ENCODE data around the gene KRTAP1-4. TPM values are rescaled to one million over a fixed set of nuclear protein-coding genes. Genes with fewer than 3 reads are reported as not detected.
"Not testable (repeated sequence)": the region's sequence is repeated elsewhere in the genome, so short reads cannot be mapped to it uniquely, and the experiment has no call there.

The KRTAP1-4 gene
- total and polyA plus RNA-seq, 2 of the 4 experiments (the other 2 are of a cell fraction), result not detected

GRCh38 chr17:41034346-41034935 lies 4.4 kb upstream of the KRTAP1-4 start, which contains the start of gene KRTAP1-3:
KRTAP1-3 (minus strand) TSS chr17:41034874; CDS start chr17:41034821, 53 bp downstream.
- H3K9me1 ChIP-seq (ENCODE audit: insufficient read depth, low read length); H3K4me2 ChIP-seq (ENCODE audit: low read depth, low read length); in situ Hi-C loops (cut with MboI; ENCODE audit: low sequenced_read_pairs); H2BK5ac ChIP-seq (ENCODE audit: low read depth, low read length, poor library complexity, severe bottlenecking); H2BK120ac ChIP-seq (ENCODE audit: low read depth, low read length); H3K4me3 ChIP-seq (ENCODE audit: insufficient read depth, low read depth, low read length); H3K36me3 ChIP-seq (ENCODE audit: control insufficient read depth, insufficient read depth, low read length); CTCF ChIA-PET; DNase-seq; POLR2A ChIA-PET (ENCODE audit: unreplicated experiment); H3K27ac ChIP-seq (ENCODE audit: insufficient read depth, low read length); H4K8ac ChIP-seq (ENCODE audit: low read depth in 2 of 2, low read length in 2 of 2); intact Hi-C loops (cut with micrococcal nuclease); H3K14ac ChIP-seq (replicated peaks; ENCODE audit: low read depth, low read length); H4K5ac ChIP-seq (ENCODE audit: low read depth, low read length); H2AFZ ChIP-seq (replicated peaks; ENCODE audit: low read length, poor library complexity); H4K20me1 ChIP-seq (ENCODE audit: insufficient read depth, low read length); H4K91ac ChIP-seq (ENCODE audit: insufficient read depth, low read depth, low read length); H2AK5ac ChIP-seq (ENCODE audit: low read depth, low read length); H2BK20ac ChIP-seq (ENCODE audit: low read depth, low read length); H3K27me3 ChIP-seq (ENCODE audit: control insufficient read depth, insufficient read depth, low read length); H3K4me1 ChIP-seq (ENCODE audit: control insufficient read depth, insufficient read depth, low read length); H3K18ac ChIP-seq (ENCODE audit: low read depth, low read length); ATAC-seq (ENCODE audit: low read depth); dilution Hi-C loops (cut with HindIII; ENCODE audit: low sequenced_read_pairs, unreplicated experiment); H3K9me3 ChIP-seq (ENCODE audit: control insufficient read depth, insufficient read depth, low read length); H3K4ac ChIP-seq (ENCODE audit: low read depth, low read length); H2AK9ac ChIP-seq (replicated peaks; ENCODE audit: low read depth, low read length, poor library complexity); BruUV-seq (replicated peaks); H3K23ac ChIP-seq (ENCODE audit: low read depth, low read length); H3K79me1 ChIP-seq (ENCODE audit: low read depth in 1 of 2, low read length in 2 of 2); H3K9ac ChIP-seq (ENCODE audit: low read depth, low read length); H3K56ac ChIP-seq (ENCODE audit: extremely low read depth, insufficient read depth, low read length): not testable (repeated sequence)
- H2BK15ac ChIP-seq (ENCODE audit: low read depth, low read length), result 0 out of 3 replicates have a peak within 1 kb of the TSS, but pooled peaks have one; percentile 20
- WGBS, 2 experiments (ENCODE audit: extremely low coverage in 2 of 2, insufficient read length in 1 of 2), result 71% methylated on average over 1 of the region's 10 CpGs; no CpG with 5 or more reads in 1 of the 2 experiments

Data from IMR-90 (cell line).